Gastroesophageal sphincter (tissue), 4 donors: ENCODE results near the gene CSTF3. TPM values are rescaled to one million over a fixed set of nuclear protein-coding genes. Genes with fewer than 3 reads are reported as not detected.

Experiments used
- ATAC-seq: fragments of 150-250 bp; one replicate; pipeline ENCODE4 v1.9.1; 2016; ENCODE audit warnings: mild to moderate bottlenecking, moderate library complexity
- H3K27ac ChIP-seq, 4 donors: fragments of 200-600 bp; sonication (generic) in 3 of 4; 1 replicate in 3 of 4; 2 replicates in 1 of 4; pipeline ENCODE4 v1.5.1; 2016 to 2019
- H3K27me3 ChIP-seq: fragments of 200-600 bp; sonication (generic); one replicate; pipeline ENCODE4 v1.5.1; 2019
- H3K36me3 ChIP-seq, 2 donors: fragments of 200-600 bp; sonication (generic); one replicate each; pipeline ENCODE4 v1.5.1; 2019; ENCODE audit warnings: control low read depth in 1 of 2
- H3K4me1 ChIP-seq, 3 donors: fragments of 200-600 bp; sonication (generic); 1 replicate in 2 of 3; 2 replicates in 1 of 3; pipeline ENCODE4 v1.5.1; 2016 to 2019; ENCODE audit warnings: control low read depth in 2 of 3
- H3K4me3 ChIP-seq, 2 donors: fragments of 200-600 bp; sonication (generic); one replicate each; pipeline ENCODE4 v1.5.1; 2019; ENCODE audit warnings: mild to moderate bottlenecking in 1 of 2, moderate library complexity in 1 of 2
- H3K9me3 ChIP-seq, 3 donors: fragments of 200-600 bp; sonication (generic); one replicate each; pipeline ENCODE4 v1.5.1; 2017 to 2019; ENCODE audit warnings: control low read depth in 2 of 3
- CTCF ChIP-seq, 4 experiments: fragments of 200-600 bp in 2 of 4; fragments of 450-650 bp in 2 of 4; sonication (generic) in 1 of 4; IDR thresholded peaks; one replicate each; pipeline ENCODE4 v1.5.1; 2017 to 2019; ENCODE audit warnings: antibody characterized with exemption in 4 of 4, mild to moderate bottlenecking in 2 of 4, moderate library complexity in 2 of 4
- EP300 ChIP-seq: sonication (generic); formaldehyde crosslinking; IDR thresholded peaks from one replicate; pipeline ENCODE4 v1.6.1; 2017; ENCODE audit warnings: antibody characterized with exemption, mild to moderate bottlenecking
- POLR2A ChIP-seq, 2 donors: fragments of 450-650 bp; IDR thresholded peaks; one replicate each; pipeline ENCODE4 v1.6.1; 2017; ENCODE audit warnings: antibody characterized with exemption in 2 of 2, mild to moderate bottlenecking in 2 of 2, moderate library complexity in 1 of 2
- POLR2AphosphoS5 ChIP-seq: sonication (generic); formaldehyde crosslinking; IDR thresholded peaks from one replicate; pipeline ENCODE4 v1.6.1; 2017; ENCODE audit warnings: antibody characterized with exemption
- WGBS, 2 donors: methylation state at CpG; one replicate each; pipeline ENCODE4 v1.1.5; 2018; ENCODE audit warnings: low coverage in 1 of 2; 5-methylcytosine and 5-hydroxymethylcytosine counted together
- total RNA-seq, 4 donors: library from RNA; depleted of rRNA; stranded (reverse); fragments of >200 nt; gene quantifications; one replicate each; pipeline ENCODE4 v1.1.0, GENCODE V29; 2016

CSTF3 gene
- total RNA-seq, 4 donors from 2014 or later: 8.3 to 15.4 (median 10.8) TPM

GRCh38 chr11:33086017-33086416, 75.3 kb downstream of the CSTF3 start:
- Histone ChIP-seq H3K36me3 (peaks cover 0 to 67% of the 10 kb centered on the region in 2 donors), H3K27me3 (no peaks in the 10 kb centered on the region), H3K4me1 (no peaks in the 10 kb centered on the region), H3K27ac (no peak overlapping the region), H3K9me3 (no peaks in the 10 kb centered on the region), H3K4me3 (no peak overlapping the region)
- ATAC-seq: no peak
- no peak for TF ChIP-seq EP300
- no peak for TF ChIP-seq CTCF (IDR thresholded peaks at IDR 0.05)
- no peak for TF ChIP-seq POLR2AphosphoS5
- TF ChIP-seq POLR2A (IDR thresholded peaks at IDR 0.05): no peak
- WGBS, 2 donors: 92% methylated on average over 1 of the region's 1 CpG; no CpG with 5 or more reads in 1 of the 2 donors

- TF ChIP-seq POLR2A (IDR thresholded peaks at IDR 0.05) (no peak), CTCF (IDR thresholded peaks at IDR 0.05) (no peak), POLR2AphosphoS5 (no peak), EP300 (no peak)
These were observed 77.4 kb downstream of the CSTF3 start for GRCh38 chr11:33083918-33084317.

GRCh38 chr11:33072465-33072864, 88.8 kb downstream of the CSTF3 start:
- Histone ChIP-seq H3K4me1 (no peaks in the 10 kb centered on the region), H3K9me3 (no peaks in the 10 kb centered on the region), H3K27ac (no peak overlapping the region), H3K4me3 (no peak overlapping the region), H3K27me3 (no peaks in the 10 kb centered on the region), H3K36me3 (peaks cover 0 to 100% of the 10 kb centered on the region in 2 donors)
- 89 to 94% methylated on average over 7 to 8 of the region's 8 CpGs for WGBS, 2 donors
- TF ChIP-seq EP300: no peak
- TF ChIP-seq POLR2A (IDR thresholded peaks at IDR 0.05): no peak
- TF ChIP-seq CTCF (IDR thresholded peaks at IDR 0.05): no peak
- TF ChIP-seq POLR2AphosphoS5: no peak
- ATAC-seq: no peak

More at GRCh38 chr11:33083918-33084317, 77.4 kb downstream of the CSTF3 start:
- Histone ChIP-seq H3K9me3 (no peaks in the 10 kb centered on the region), H3K27ac (no peak overlapping the region), H3K36me3 (peaks cover 0 to 84% of the 10 kb centered on the region in 2 donors), H3K4me1 (no peaks in the 10 kb centered on the region), H3K27me3 (no peaks in the 10 kb centered on the region), H3K4me3 (no peak overlapping the region)
- ATAC-seq: no peak
- 83 to 94% methylated on average over 1 of the region's 1 CpG for WGBS, 2 donors

- Histone ChIP-seq H3K4me3 (no peak overlapping the region), H3K27me3 (no peaks in the 10 kb centered on the region), H3K36me3 (peaks cover 0 to 100% of the 10 kb centered on the region in 2 donors), H3K4me1 (peaks cover 0 to 17% (median 0%) of the 10 kb centered on the region in 3 donors), H3K27ac (no peak overlapping the region), H3K9me3 (no peaks in the 10 kb centered on the region)
- TF ChIP-seq POLR2AphosphoS5: no peak
- no peak for TF ChIP-seq POLR2A (IDR thresholded peaks at IDR 0.05)
- TF ChIP-seq CTCF (IDR thresholded peaks at IDR 0.05): no peak
- no peak for TF ChIP-seq EP300
- no peak for ATAC-seq
- WGBS, 2 donors: 93 to 94% methylated on average over 5 to 6 of the region's 17 CpGs
These were observed 92.5 kb downstream of the CSTF3 start for GRCh38 chr11:33068611-33069340.

GRCh38 chr11:33067294-33067693, 94.0 kb downstream of the CSTF3 start:
- no peak for ATAC-seq
- H3K27me3 ChIP-seq: no peaks in the 10 kb centered on the region
- H3K27ac ChIP-seq: no peak overlapping the region
- WGBS, 2 donors: 90% methylated on average over 2 to 3 of the region's 3 CpGs
- H3K9me3 ChIP-seq: no peaks in the 10 kb centered on the region
- no peak for TF ChIP-seq POLR2AphosphoS5
- no peak for TF ChIP-seq EP300
- no peak for TF ChIP-seq POLR2A (IDR thresholded peaks at IDR 0.05)
- TF ChIP-seq CTCF (IDR thresholded peaks at IDR 0.05): no peak
- peaks cover 0 to 98% of the 10 kb centered on the region in 2 donors for H3K36me3 ChIP-seq
- H3K4me3 ChIP-seq: no peak overlapping the region
- peaks cover 0 to 26% (median 0%) of the 10 kb centered on the region in 3 donors for H3K4me1 ChIP-seq
